ENCODE measurements around the gene ZNF282.
"Not testable (repeated sequence)": the region's sequence is repeated elsewhere in the genome, so short reads cannot be mapped to it uniquely, and the experiment has no call there.

Gene ZNF282

GRCh38 chr7:149225106-149225505 is 29.8 kb downstream of the ZNF282 start:
- no peak for TF ChIP-seq POLR2A (IDR thresholded peaks at IDR 0.05; ENCODE audit: extremely low read depth, insufficient read length)
- TF ChIP-seq CTCF (IDR thresholded peaks at IDR 0.05; ENCODE audit: low read depth, low read length) = no peak
- TF ChIP-seq MYC (IDR thresholded peaks at IDR 0.05; ENCODE audit: low read depth, low read length) = no peak
- TF ChIP-seq MAX (IDR thresholded peaks at IDR 0.05; ENCODE audit: low read depth, low read length) = no peak
- H3K4me3 ChIP-seq (ENCODE audit: low read depth, low read length) = no peak overlapping the region
- DNase-seq (ENCODE audit: low read depth) = no peak

GRCh38 chr7:149225656-149226055 is 30.3 kb downstream of the ZNF282 start:
- TF ChIP-seq MAX (IDR thresholded peaks at IDR 0.05; ENCODE audit: low read depth, low read length) = no peak
- TF ChIP-seq POLR2A (IDR thresholded peaks at IDR 0.05; ENCODE audit: extremely low read depth, insufficient read length) = no peak
- no peak for TF ChIP-seq MYC (IDR thresholded peaks at IDR 0.05; ENCODE audit: low read depth, low read length)
- TF ChIP-seq CTCF (IDR thresholded peaks at IDR 0.05; ENCODE audit: low read depth, low read length) = no peak
- H3K4me3 ChIP-seq (ENCODE audit: low read depth, low read length) = no peak overlapping the region
- no peak for DNase-seq (ENCODE audit: low read depth)

GRCh38 chr7:149226366-149226765 is 31.0 kb downstream of the ZNF282 start:
- DNase-seq (ENCODE audit: low read depth); H3K4me3 ChIP-seq (ENCODE audit: low read depth, low read length): not testable (repeated sequence)

DNA sequence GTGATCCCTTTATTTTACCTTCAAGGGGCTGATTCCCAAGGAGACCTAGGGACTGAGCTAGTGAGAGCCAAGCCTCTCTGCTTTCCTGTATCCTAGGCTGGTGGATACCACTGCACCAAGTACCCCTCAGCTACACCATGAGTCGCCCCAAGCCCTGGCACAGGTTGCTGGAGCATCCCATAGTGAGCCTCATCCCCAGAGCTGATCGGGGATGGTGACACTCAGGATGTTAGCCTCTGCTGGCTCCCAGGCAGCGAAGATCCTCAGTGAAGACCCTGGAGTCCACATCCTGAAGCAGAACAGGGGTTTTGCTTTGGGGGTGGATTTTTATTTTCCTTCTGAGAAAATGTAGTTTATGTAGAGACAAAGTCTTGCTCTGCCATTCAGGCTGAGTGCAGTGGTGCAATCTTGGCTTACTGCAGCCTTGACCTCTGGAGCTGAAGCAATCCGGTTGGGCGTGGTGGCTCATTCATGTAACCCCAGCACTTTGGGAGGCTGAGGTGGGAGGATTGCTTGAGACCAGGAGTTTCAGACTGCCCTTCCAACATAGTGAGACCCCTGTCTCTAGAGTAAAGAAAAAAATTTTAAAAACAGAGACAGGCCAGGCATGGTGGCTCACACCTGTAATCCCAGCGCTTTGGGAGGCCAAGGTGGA is 31.6 kb downstream of the ZNF282 start:
- TF ChIP-seq MYC (IDR thresholded peaks at IDR 0.05; ENCODE audit: low read depth, low read length) = no peak
- no peak overlapping the region for H3K4me3 ChIP-seq (ENCODE audit: low read depth, low read length)
- DNase-seq (ENCODE audit: low read depth) = peak; percentile 36

DNA sequence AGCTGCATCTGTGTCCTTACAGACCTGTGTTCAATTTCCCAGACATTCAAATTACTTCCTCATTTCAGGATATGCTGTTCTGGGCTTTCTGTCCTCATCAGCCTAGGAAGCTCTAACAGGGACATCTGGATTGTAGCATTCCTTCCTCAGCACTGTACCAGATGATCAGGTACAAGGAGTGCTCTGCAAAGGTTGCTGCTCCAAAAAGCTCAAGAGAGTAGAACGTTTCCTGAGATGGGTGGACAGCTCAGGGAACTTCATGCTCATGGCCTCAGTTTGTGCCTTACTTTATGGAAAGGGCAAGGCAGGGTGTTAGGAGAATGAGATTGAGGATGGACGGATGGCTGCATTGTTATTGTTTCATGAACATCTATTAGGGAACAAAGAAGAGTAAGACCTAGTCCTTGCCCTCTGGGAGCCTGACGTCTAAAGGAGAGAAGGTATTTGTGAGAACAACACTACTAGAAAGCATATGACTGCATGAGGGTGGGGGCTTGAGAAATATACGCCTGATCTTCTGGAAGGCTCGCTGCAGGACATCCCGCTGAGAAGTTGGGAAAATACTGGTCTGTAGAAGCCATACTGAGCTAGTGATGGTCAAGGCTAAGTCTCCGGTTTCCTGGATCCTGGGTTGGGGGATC is 33.6 kb downstream of the ZNF282 start:
- peak; percentile 37 for DNase-seq (ENCODE audit: low read depth)
- H3K4me3 ChIP-seq (ENCODE audit: low read depth, low read length) = no peak overlapping the region
- TF ChIP-seq MYC (IDR thresholded peaks at IDR 0.05; ENCODE audit: low read depth, low read length) = no peak
- no peak for TF ChIP-seq MAX (IDR thresholded peaks at IDR 0.05; ENCODE audit: low read depth, low read length)
- TF ChIP-seq POLR2A (IDR thresholded peaks at IDR 0.05; ENCODE audit: extremely low read depth, insufficient read length) = no peak
- TF ChIP-seq CTCF (IDR thresholded peaks at IDR 0.05; ENCODE audit: low read depth, low read length) = no peak

DNA sequence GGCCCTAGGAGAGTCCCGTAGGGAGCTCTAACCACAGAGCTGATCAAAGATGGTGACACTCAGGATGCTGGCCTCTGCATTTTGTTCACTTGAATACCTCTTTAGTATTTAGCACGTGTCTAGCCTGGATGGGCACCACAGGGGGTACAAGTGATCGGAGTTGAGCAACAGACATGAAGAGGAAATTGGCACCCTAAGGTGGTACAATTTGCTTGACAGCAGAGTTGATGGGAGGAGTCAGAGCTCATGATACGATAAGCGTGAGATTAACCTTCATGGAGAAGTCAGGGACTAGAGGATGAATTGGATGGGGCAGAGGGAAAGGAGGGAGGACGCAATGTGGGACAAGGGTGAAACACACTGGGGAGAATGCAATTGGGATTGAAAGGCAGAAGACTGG is 34.2 kb downstream of the ZNF282 start:
- H3K4me3 ChIP-seq (ENCODE audit: low read depth, low read length) = no peak overlapping the region
- peak; percentile 57 for DNase-seq (ENCODE audit: low read depth)
- TF ChIP-seq MAX (IDR thresholded peaks at IDR 0.05; ENCODE audit: low read depth, low read length) (peak; percentile 60; the same call in 1 of the 2 replicates), CTCF (IDR thresholded peaks at IDR 0.05; ENCODE audit: low read depth, low read length) (no peak)

DNA sequence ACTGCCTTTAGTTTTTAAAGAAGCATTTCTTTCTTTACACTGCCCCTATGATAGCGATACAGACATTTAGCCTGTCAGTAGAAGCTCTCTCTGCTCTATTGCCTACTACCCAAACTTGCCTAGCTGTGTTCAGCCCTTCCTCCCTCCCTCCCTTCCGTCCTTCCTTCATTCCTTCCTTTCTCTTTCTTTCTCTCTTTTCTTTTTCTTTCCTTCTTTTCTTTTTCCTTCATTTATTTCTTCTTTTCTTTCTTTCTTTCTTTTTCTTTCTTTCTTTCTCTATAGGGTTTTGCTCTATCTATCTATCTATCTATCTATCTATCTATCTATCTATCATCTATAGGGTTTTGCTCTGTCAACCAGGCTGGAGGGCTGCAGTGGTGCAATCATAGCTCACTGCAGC is 37.0 kb downstream of the ZNF282 start:
- no peak for DNase-seq (ENCODE audit: low read depth)
- H3K4me3 ChIP-seq (ENCODE audit: low read depth, low read length) = no peak overlapping the region
- TF ChIP-seq MAX (IDR thresholded peaks at IDR 0.05; ENCODE audit: low read depth, low read length) = no peak
- TF ChIP-seq MYC (IDR thresholded peaks at IDR 0.05; ENCODE audit: low read depth, low read length) = no peak
- TF ChIP-seq POLR2A (IDR thresholded peaks at IDR 0.05; ENCODE audit: extremely low read depth, insufficient read length) = no peak
- TF ChIP-seq CTCF (IDR thresholded peaks at IDR 0.05; ENCODE audit: low read depth, low read length) = no peak

DNA sequence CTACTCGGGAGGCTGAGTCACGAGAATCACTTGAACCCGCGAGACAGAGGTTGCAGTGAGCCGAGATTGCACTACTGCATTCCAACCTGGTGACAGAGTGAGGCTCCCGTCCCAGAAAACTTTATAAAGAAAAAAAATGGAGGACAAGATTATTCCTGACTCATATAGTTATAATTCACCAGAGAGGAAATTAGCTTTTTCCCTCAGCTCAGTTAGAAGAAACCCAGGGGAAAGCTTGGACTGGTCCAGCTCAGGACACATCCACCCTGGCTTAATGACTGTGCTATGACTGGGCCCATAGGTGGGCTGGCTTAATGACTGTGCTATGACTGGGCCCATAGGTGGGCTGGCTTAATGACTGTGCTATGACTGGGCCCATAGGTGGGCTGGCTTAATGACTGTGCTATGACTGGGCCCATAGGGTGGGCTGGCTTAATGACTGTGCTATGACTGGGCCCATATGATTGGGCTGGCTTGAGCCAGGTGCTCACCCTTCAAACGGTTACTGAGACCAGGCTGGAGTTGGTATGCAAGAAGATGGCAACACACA is 38.4 kb downstream of the ZNF282 start:
- not testable (repeated sequence) for H3K4me3 ChIP-seq (ENCODE audit: low read depth, low read length); DNase-seq (ENCODE audit: low read depth)
